ENCODE results near the gene SLC1A7.

SLC1A7 gene

DNA sequence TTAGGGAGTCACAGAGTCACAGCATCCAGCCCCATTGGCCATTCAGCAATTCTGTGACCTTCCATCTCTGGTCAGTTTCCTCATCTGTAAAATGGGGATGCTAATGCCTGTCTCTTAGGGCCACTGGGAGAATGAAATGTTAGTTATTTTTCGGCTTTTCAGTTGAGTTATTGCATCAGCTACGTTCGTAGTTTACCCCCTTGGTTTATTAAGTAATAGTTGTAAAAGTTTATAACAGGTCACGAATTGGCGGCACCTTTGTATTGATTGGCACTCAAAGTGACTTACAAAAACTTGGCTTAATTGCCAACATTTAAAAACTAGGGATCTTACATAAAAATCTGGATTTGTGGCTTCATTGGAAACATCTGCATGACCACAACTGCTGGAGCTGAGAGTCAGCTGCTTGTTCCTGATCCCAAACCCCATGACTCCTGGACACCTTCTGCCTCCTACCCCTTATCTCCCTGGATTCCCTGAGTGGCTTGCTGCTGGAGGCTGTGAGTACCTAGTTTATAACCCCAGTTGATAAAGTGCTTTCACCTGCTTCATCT is 23.0 kb upstream of the SLC1A7 start:
- Histone ChIP-seq H3K9ac (ENCODE audit: low read length) (no peak overlapping the region), H3K36me3 (ENCODE audit: control insufficient read depth, insufficient read depth, low read length) (no peaks in the 10 kb centered on the region), H3K79me2 (ENCODE audit: control insufficient read depth, insufficient read depth, low read length) (no peaks in the 10 kb centered on the region), H3K27me3 (ENCODE audit: insufficient read depth, low read length, poor library complexity) (no peaks in the 10 kb centered on the region), H2AK5ac (ENCODE audit: low read length) (no peak overlapping the region), H2BK120ac (ENCODE audit: low read depth, low read length) (no peak overlapping the region), H3K27ac (ENCODE audit: low read depth, low read length) (no peak overlapping the region), H3K4me3 (ENCODE audit: low read length) (no peak overlapping the region), H3K4me2 (ENCODE audit: low read length) (no peak overlapping the region), H3K23ac (ENCODE audit: low read length) (no peak overlapping the region), H2BK15ac (replicated peaks; ENCODE audit: low read depth) (no peak overlapping the region), H3K4ac (ENCODE audit: low read depth, low read length) (no peak overlapping the region), H4K5ac (ENCODE audit: low read length) (no peak overlapping the region), H3K56ac (ENCODE audit: low read length) (no peak overlapping the region), H2BK5ac (ENCODE audit: low read length) (no peak overlapping the region), H4K8ac (ENCODE audit: low read depth, low read length) (no peak overlapping the region), H3K4me1 (ENCODE audit: control insufficient read depth, low read depth, low read length) (no peaks in the 10 kb centered on the region), H3K18ac (ENCODE audit: low read length) (no peak overlapping the region), H3K79me1 (ENCODE audit: low read length) (no peaks in the 10 kb centered on the region)
- no peak for DNase-seq
- WGBS (ENCODE audit: extremely low coverage, insufficient coverage, low lambda C conversion rate) = no CpG with 5 or more reads among the region's 5 CpGs

DNA sequence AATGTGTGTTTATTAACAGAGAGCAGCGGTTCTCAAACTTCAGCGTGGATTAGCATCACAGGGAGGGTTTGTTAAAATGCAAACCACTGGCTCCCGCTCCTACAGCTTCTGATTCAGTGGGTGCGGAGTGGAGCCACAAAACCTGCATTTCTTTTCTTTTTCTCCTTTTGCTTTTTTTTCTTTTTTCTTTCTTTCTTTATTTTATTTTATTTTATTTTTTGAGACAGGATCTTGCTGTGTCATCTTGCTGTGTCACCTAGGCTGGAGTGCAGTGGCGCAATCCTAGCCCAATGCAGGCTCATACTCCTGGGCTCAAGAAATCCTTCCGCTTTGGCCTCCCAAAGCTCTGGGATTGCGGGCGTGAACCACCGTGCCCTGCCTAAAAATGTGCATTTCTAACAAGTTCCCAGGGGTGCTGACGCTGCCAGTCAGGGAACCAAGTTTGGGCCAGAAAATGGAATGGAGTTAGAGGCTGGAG is 20.9 kb upstream of the SLC1A7 start:
- no peaks in the 10 kb centered on the region for H3K79me1 ChIP-seq (ENCODE audit: low read length)
- H2BK15ac ChIP-seq (replicated peaks; ENCODE audit: low read depth) = no peak overlapping the region
- H3K27ac ChIP-seq (ENCODE audit: low read depth, low read length) = no peak overlapping the region
- H2BK5ac ChIP-seq (ENCODE audit: low read length) = no peak overlapping the region
- H2AK5ac ChIP-seq (ENCODE audit: low read length) = no peak overlapping the region
- no peak overlapping the region for H3K4ac ChIP-seq (ENCODE audit: low read depth, low read length)
- no peak overlapping the region for H3K4me3 ChIP-seq (ENCODE audit: low read length)
- H3K4me2 ChIP-seq (ENCODE audit: low read length) = no peak overlapping the region
- no peak overlapping the region for H3K56ac ChIP-seq (ENCODE audit: low read length)
- H3K9ac ChIP-seq (ENCODE audit: low read length) = no peak overlapping the region
- H2BK120ac ChIP-seq (ENCODE audit: low read depth, low read length) = no peak overlapping the region
- DNase-seq = peak; percentile 37
- no peak overlapping the region for H4K8ac ChIP-seq (ENCODE audit: low read depth, low read length)
- H3K27me3 ChIP-seq (ENCODE audit: insufficient read depth, low read length, poor library complexity) = no peaks in the 10 kb centered on the region
- H3K23ac ChIP-seq (ENCODE audit: low read length) = no peak overlapping the region
- no peaks in the 10 kb centered on the region for H3K36me3 ChIP-seq (ENCODE audit: control insufficient read depth, insufficient read depth, low read length)
- no peak overlapping the region for H4K5ac ChIP-seq (ENCODE audit: low read length)
- WGBS (ENCODE audit: extremely low coverage, insufficient coverage, low lambda C conversion rate) = no CpG with 5 or more reads among the region's 10 CpGs
- no peaks in the 10 kb centered on the region for H3K79me2 ChIP-seq (ENCODE audit: control insufficient read depth, insufficient read depth, low read length)
- H3K4me1 ChIP-seq (ENCODE audit: control insufficient read depth, low read depth, low read length) = no peaks in the 10 kb centered on the region
- no peak overlapping the region for H3K18ac ChIP-seq (ENCODE audit: low read length)

DNA sequence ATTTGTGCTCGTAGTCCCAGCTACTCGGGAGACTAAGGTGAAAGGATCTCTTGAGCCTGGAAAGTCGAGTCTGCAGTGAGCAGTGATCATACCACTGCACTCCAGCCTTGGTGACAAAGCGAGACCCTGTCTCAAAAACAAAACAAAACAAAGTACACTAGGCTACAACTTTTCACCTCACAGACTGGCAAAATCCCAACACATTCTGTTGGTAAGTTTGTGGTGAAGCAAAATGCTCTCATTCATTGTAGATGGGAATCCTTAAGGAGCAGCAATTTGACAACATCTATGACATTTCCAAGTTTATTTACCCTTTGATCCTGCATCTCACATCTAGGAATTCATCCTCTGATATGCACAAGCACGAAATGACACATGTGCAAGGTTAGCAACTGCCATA is 20.2 kb upstream of the SLC1A7 start:
- Histone ChIP-seq H3K27me3 (ENCODE audit: insufficient read depth, low read length, poor library complexity) (no peaks in the 10 kb centered on the region), H3K79me2 (ENCODE audit: control insufficient read depth, insufficient read depth, low read length) (no peaks in the 10 kb centered on the region), H4K8ac (ENCODE audit: low read depth, low read length) (no peak overlapping the region), H3K4me2 (ENCODE audit: low read length) (no peak overlapping the region), H2BK5ac (ENCODE audit: low read length) (no peak overlapping the region), H3K4me3 (ENCODE audit: low read length) (no peak overlapping the region), H3K56ac (ENCODE audit: low read length) (no peak overlapping the region), H2BK120ac (ENCODE audit: low read depth, low read length) (no peak overlapping the region), H2BK15ac (replicated peaks; ENCODE audit: low read depth) (no peak overlapping the region), H4K5ac (ENCODE audit: low read length) (no peak overlapping the region), H3K18ac (ENCODE audit: low read length) (no peak overlapping the region), H3K4me1 (ENCODE audit: control insufficient read depth, low read depth, low read length) (no peaks in the 10 kb centered on the region), H3K4ac (ENCODE audit: low read depth, low read length) (no peak overlapping the region), H3K9ac (ENCODE audit: low read length) (no peak overlapping the region), H3K79me1 (ENCODE audit: low read length) (no peaks in the 10 kb centered on the region), H3K27ac (ENCODE audit: low read depth, low read length) (no peak overlapping the region), H3K23ac (ENCODE audit: low read length) (no peak overlapping the region), H3K36me3 (ENCODE audit: control insufficient read depth, insufficient read depth, low read length) (no peaks in the 10 kb centered on the region), H2AK5ac (ENCODE audit: low read length) (no peak overlapping the region)
- no CpG with 5 or more reads among the region's 5 CpGs for WGBS (ENCODE audit: extremely low coverage, insufficient coverage, low lambda C conversion rate)
- DNase-seq = no peak

DNA sequence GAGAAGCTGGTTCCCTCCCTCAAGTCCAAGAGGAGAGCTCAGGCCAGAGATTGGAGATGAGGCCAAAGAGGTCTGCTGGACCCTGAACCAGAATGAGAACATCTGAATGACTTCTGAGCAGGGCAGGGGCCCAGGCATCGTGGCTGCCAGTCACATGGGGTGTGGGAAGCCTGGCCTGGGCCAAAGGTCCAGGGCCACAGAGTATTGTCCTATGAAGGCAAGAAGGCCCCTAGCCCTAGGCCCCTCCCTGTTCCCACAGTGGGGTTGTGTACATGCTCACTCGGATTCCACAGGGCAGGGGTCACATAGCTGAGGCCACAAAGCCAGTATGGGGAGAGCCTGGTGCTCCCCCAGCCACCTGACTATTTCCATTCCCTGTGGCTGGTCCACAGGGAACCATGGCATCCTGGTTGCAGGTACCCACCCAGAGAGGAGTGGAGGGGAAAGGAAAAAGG is 18.5 kb upstream of the SLC1A7 start:
- no peak for DNase-seq
- Histone ChIP-seq H3K79me1 (ENCODE audit: low read length) (no peaks in the 10 kb centered on the region), H3K36me3 (ENCODE audit: control insufficient read depth, insufficient read depth, low read length) (no peaks in the 10 kb centered on the region), H2BK15ac (replicated peaks; ENCODE audit: low read depth) (no peak overlapping the region), H3K23ac (ENCODE audit: low read length) (no peak overlapping the region), H3K4me3 (ENCODE audit: low read length) (no peak overlapping the region), H3K4me2 (ENCODE audit: low read length) (no peak overlapping the region), H4K8ac (ENCODE audit: low read depth, low read length) (no peak overlapping the region), H3K56ac (ENCODE audit: low read length) (no peak overlapping the region), H3K27me3 (ENCODE audit: insufficient read depth, low read length, poor library complexity) (no peaks in the 10 kb centered on the region), H2BK120ac (ENCODE audit: low read depth, low read length) (no peak overlapping the region), H2BK5ac (ENCODE audit: low read length) (no peak overlapping the region), H3K4me1 (ENCODE audit: control insufficient read depth, low read depth, low read length) (no peaks in the 10 kb centered on the region), H2AK5ac (ENCODE audit: low read length) (no peak overlapping the region), H3K79me2 (ENCODE audit: control insufficient read depth, insufficient read depth, low read length) (no peaks in the 10 kb centered on the region), H3K18ac (ENCODE audit: low read length) (no peak overlapping the region), H3K9ac (ENCODE audit: low read length) (no peak overlapping the region), H3K27ac (ENCODE audit: low read depth, low read length) (no peak overlapping the region), H3K4ac (ENCODE audit: low read depth, low read length) (no peak overlapping the region), H4K5ac (ENCODE audit: low read length) (no peak overlapping the region)
- no CpG with 5 or more reads among the region's 2 CpGs for WGBS (ENCODE audit: extremely low coverage, insufficient coverage, low lambda C conversion rate)

DNA sequence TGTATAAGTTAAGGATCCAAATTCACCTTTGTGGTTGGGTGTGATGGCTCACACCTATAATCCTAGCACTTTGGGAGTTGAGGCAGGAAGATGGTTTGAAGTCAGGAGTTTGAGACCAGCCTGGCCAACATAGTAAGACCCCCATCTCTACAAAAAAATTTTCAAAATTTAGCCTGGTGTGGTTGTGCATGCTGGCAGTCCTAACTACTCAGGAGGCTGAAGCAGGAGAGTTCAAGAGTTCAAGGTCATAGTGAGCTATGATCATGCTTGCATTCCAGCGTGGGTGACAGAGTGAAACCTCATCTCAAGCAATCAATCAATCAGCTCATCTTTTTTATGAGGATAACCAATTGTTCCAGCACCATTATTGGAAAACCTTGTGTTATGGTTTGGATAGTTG is 16.5 kb upstream of the SLC1A7 start:
- WGBS (ENCODE audit: extremely low coverage, insufficient coverage, low lambda C conversion rate) = no CpG with 5 or more reads among the region's 1 CpG
- H3K79me1 ChIP-seq (ENCODE audit: low read length) = no peaks in the 10 kb centered on the region
- H3K4me1 ChIP-seq (ENCODE audit: control insufficient read depth, low read depth, low read length) = no peaks in the 10 kb centered on the region
- H3K4me2 ChIP-seq (ENCODE audit: low read length) = no peak overlapping the region
- DNase-seq = no peak
- no peak overlapping the region for H2BK120ac ChIP-seq (ENCODE audit: low read depth, low read length)
- no peak overlapping the region for H3K4me3 ChIP-seq (ENCODE audit: low read length)
- H2BK15ac ChIP-seq (replicated peaks; ENCODE audit: low read depth) = no peak overlapping the region
- no peaks in the 10 kb centered on the region for H3K79me2 ChIP-seq (ENCODE audit: control insufficient read depth, insufficient read depth, low read length)
- no peak overlapping the region for H2AK5ac ChIP-seq (ENCODE audit: low read length)
- no peak overlapping the region for H3K4ac ChIP-seq (ENCODE audit: low read depth, low read length)
- no peak overlapping the region for H3K23ac ChIP-seq (ENCODE audit: low read length)
- no peak overlapping the region for H3K9ac ChIP-seq (ENCODE audit: low read length)
- H4K5ac ChIP-seq (ENCODE audit: low read length) = no peak overlapping the region
- H3K27me3 ChIP-seq (ENCODE audit: insufficient read depth, low read length, poor library complexity) = no peaks in the 10 kb centered on the region
- no peak overlapping the region for H2BK5ac ChIP-seq (ENCODE audit: low read length)
- no peak overlapping the region for H3K56ac ChIP-seq (ENCODE audit: low read length)
- no peaks in the 10 kb centered on the region for H3K36me3 ChIP-seq (ENCODE audit: control insufficient read depth, insufficient read depth, low read length)
- no peak overlapping the region for H4K8ac ChIP-seq (ENCODE audit: low read depth, low read length)
- no peak overlapping the region for H3K18ac ChIP-seq (ENCODE audit: low read length)
- no peak overlapping the region for H3K27ac ChIP-seq (ENCODE audit: low read depth, low read length)

DNA sequence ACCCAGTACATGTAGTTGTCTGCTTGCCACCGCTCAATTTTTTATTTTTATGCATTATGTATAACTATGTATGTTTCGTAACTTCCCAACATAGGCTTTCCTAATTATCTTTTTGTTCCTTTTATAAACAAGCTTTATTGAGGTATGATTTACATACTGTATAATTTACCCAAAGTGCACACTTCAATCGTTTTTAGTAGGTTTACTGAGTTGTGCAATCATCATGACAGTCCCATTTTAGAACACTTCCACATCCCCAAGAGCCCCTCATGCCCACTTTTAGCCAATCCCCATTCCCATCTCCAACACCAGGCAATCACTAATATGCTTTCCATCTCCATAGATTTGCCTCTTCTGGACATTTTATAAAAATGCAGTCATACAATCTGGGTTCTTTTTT is 14.3 kb upstream of the SLC1A7 start:
- Histone ChIP-seq H3K27me3 (ENCODE audit: insufficient read depth, low read length, poor library complexity) (no peaks in the 10 kb centered on the region), H3K23ac (ENCODE audit: low read length) (no peak overlapping the region), H3K79me1 (ENCODE audit: low read length) (no peaks in the 10 kb centered on the region), H3K4me2 (ENCODE audit: low read length) (no peak overlapping the region), H3K18ac (ENCODE audit: low read length) (no peak overlapping the region), H3K36me3 (ENCODE audit: control insufficient read depth, insufficient read depth, low read length) (no peaks in the 10 kb centered on the region), H2AK5ac (ENCODE audit: low read length) (no peak overlapping the region), H3K4me3 (ENCODE audit: low read length) (no peak overlapping the region), H3K56ac (ENCODE audit: low read length) (no peak overlapping the region), H3K4ac (ENCODE audit: low read depth, low read length) (no peak overlapping the region), H2BK120ac (ENCODE audit: low read depth, low read length) (no peak overlapping the region), H4K5ac (ENCODE audit: low read length) (no peak overlapping the region), H4K8ac (ENCODE audit: low read depth, low read length) (no peak overlapping the region), H2BK15ac (replicated peaks; ENCODE audit: low read depth) (no peak overlapping the region), H2BK5ac (ENCODE audit: low read length) (no peak overlapping the region), H3K9ac (ENCODE audit: low read length) (no peak overlapping the region), H3K79me2 (ENCODE audit: control insufficient read depth, insufficient read depth, low read length) (no peaks in the 10 kb centered on the region), H3K4me1 (ENCODE audit: control insufficient read depth, low read depth, low read length) (no peaks in the 10 kb centered on the region), H3K27ac (ENCODE audit: low read depth, low read length) (no peak overlapping the region)
- DNase-seq = no peak
- no CpG with 5 or more reads among the region's 3 CpGs for WGBS (ENCODE audit: extremely low coverage, insufficient coverage, low lambda C conversion rate)
